ENCODE results near the gene CEP112. TPM values are rescaled to one million over a fixed set of nuclear protein-coding genes. Genes with fewer than 3 reads are reported as not detected.

The CEP112 gene
- total and polyA plus RNA-seq, 2 of the 13 experiments (the other 11 are each of a cell fraction or from before 2014, with no cell fraction given), result 1.2 to 3.4 TPM

GRCh38 chr17:65723431-65724151 lies 468.3 kb downstream of the CEP112 start (continued):
- TF ChIP-seq SOX13 (IDR thresholded peaks at IDR 0.05) (no peak), SOX13 (CRISPR knock-in tag; conservative IDR thresholded peaks at IDR 0.05 in 1 of 2, IDR thresholded peaks at IDR 0.05 in 1 of 2) (peak in 1 of 2 experiments; percentile 14; a peak in 1 of 4 replicates), MIXL1 (CRISPR knock-in tag; IDR thresholded peaks at IDR 0.05) (no peak), ONECUT2 (CRISPR knock-in tag; IDR thresholded peaks at IDR 0.05) (no peak), THAP11 (CRISPR knock-in tag; IDR thresholded peaks at IDR 0.05) (no peak), GTF3A (CRISPR knock-in tag; conservative IDR thresholded peaks at IDR 0.05) (no peak), ZNF883 (CRISPR knock-in tag; IDR thresholded peaks at IDR 0.05; ENCODE audit: not compliant biosample characterization) (no peak), NCOA1 (CRISPR knock-in tag; IDR thresholded peaks at IDR 0.05) (no peak), NR2F6 (IDR thresholded peaks at IDR 0.05) (no peak), NR2F6 (CRISPR knock-in tag; IDR thresholded peaks at IDR 0.05) (no peak), ZNF891 (CRISPR knock-in tag; IDR thresholded peaks at IDR 0.05) (no peak), ZNF44 (CRISPR knock-in tag; IDR thresholded peaks at IDR 0.05) (no peak), ZZZ3 (CRISPR knock-in tag; IDR thresholded peaks at IDR 0.05; ENCODE audit: borderline replicate concordance) (no peak), ZNF572 (CRISPR knock-in tag; IDR thresholded peaks at IDR 0.05) (no peak), SMARCC2 (IDR thresholded peaks at IDR 0.05) (no peak), ZNF549 (CRISPR knock-in tag; IDR thresholded peaks at IDR 0.05) (no peak), TEAD2 (CRISPR knock-in tag; IDR thresholded peaks at IDR 0.05) (no peak), RFX3 (CRISPR knock-in tag; IDR thresholded peaks at IDR 0.05) (no peak)
- TF ChIP-seq, protein P1, sequence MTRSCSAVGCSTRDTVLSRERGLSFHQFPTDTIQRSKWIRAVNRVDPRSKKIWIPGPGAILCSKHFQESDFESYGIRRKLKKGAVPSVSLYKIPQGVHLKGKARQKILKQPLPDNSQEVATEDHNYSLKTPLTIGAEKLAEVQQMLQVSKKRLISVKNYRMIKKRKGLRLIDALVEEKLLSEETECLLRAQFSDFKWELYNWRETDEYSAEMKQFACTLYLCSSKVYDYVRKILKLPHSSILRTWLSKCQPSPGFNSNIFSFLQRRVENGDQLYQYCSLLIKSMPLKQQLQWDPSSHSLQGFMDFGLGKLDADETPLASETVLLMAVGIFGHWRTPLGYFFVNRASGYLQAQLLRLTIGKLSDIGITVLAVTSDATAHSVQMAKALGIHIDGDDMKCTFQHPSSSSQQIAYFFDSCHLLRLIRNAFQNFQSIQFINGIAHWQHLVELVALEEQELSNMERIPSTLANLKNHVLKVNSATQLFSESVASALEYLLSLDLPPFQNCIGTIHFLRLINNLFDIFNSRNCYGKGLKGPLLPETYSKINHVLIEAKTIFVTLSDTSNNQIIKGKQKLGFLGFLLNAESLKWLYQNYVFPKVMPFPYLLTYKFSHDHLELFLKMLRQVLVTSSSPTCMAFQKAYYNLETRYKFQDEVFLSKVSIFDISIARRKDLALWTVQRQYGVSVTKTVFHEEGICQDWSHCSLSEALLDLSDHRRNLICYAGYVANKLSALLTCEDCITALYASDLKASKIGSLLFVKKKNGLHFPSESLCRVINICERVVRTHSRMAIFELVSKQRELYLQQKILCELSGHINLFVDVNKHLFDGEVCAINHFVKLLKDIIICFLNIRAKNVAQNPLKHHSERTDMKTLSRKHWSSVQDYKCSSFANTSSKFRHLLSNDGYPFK (CRISPR knock-in tag; IDR thresholded peaks at IDR 0.05; ENCODE audit: borderline replicate concordance), result no peak
- TF ChIP-seq, protein P2, sequence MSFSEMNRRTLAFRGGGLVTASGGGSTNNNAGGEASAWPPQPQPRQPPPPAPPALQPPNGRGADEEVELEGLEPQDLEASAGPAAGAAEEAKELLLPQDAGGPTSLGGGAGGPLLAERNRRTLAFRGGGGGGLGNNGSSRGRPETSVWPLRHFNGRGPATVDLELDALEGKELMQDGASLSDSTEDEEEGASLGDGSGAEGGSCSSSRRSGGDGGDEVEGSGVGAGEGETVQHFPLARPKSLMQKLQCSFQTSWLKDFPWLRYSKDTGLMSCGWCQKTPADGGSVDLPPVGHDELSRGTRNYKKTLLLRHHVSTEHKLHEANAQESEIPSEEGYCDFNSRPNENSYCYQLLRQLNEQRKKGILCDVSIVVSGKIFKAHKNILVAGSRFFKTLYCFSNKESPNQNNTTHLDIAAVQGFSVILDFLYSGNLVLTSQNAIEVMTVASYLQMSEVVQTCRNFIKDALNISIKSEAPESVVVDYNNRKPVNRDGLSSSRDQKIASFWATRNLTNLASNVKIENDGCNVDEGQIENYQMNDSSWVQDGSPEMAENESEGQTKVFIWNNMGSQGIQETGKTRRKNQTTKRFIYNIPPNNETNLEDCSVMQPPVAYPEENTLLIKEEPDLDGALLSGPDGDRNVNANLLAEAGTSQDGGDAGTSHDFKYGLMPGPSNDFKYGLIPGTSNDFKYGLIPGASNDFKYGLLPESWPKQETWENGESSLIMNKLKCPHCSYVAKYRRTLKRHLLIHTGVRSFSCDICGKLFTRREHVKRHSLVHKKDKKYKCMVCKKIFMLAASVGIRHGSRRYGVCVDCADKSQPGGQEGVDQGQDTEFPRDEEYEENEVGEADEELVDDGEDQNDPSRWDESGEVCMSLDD (CRISPR knock-in tag; IDR thresholded peaks at IDR 0.05; ENCODE audit: borderline replicate concordance), result no peak
- TF ChIP-seq, protein P3, sequence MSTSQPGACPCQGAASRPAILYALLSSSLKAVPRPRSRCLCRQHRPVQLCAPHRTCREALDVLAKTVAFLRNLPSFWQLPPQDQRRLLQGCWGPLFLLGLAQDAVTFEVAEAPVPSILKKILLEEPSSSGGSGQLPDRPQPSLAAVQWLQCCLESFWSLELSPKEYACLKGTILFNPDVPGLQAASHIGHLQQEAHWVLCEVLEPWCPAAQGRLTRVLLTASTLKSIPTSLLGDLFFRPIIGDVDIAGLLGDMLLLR (CRISPR knock-in tag; IDR thresholded peaks at IDR 0.05), result no peak

Measured in HepG2 (cell line).